ENCODE results near the gene KRTDAP.

GRCh38 chr19:35458192-35458591 lies 32.1 kb downstream of the KRTDAP start:
- no peak for TF ChIP-seq CTCF (IDR thresholded peaks at IDR 0.05)
- no peak for TF ChIP-seq POLR2A (IDR thresholded peaks at IDR 0.05)

Data from thyroid gland (tissue), 4 donors.